Esophagus muscularis mucosa (tissue), 4 donors: ENCODE measurements around the gene CAMK2G. TPM values are rescaled to one million over a fixed set of nuclear protein-coding genes. Genes with fewer than 3 reads are reported as not detected.
A peak's percentile ranks its signal among the peaks of the same experiment; 100 is the strongest.

ENCODE experiments used
- DNase-seq: peaks from one replicate; pipeline ENCODE4 v3.0.0-alpha.2; 2017; ENCODE audit errors: extremely low spot score
- H3K27ac ChIP-seq, 4 donors: fragments of 200-600 bp; sonication (generic); replicated peaks in 1 of 4; 1 replicate in 3 of 4; 2 replicates in 1 of 4; pipeline ENCODE4 v1.5.1; 2016 to 2019; ENCODE audit warnings: mild to moderate bottlenecking in 1 of 4
- H3K27me3 ChIP-seq, 4 donors: fragments of 200-600 bp; sonication (generic); one replicate each; pipeline versions ENCODE4 v1.5.1 to v1.6.0; 2016 to 2019
- H3K36me3 ChIP-seq, 4 donors: fragments of 200-600 bp; sonication (generic); one replicate each; pipeline ENCODE4 v1.5.1; 2016 to 2019
- H3K4me1 ChIP-seq, 4 donors: fragments of 200-600 bp; sonication (generic); one replicate each; pipeline ENCODE4 v1.5.1; 2016 to 2019
- H3K4me3 ChIP-seq, 4 donors: fragments of 200-600 bp; sonication (generic); 1 replicate in 2 of 4; 2 replicates in 2 of 4; pipeline ENCODE4 v1.5.1; 2016 to 2019; ENCODE audit warnings: mild to moderate bottlenecking in 4 of 4, moderate library complexity in 1 of 4
- H3K9me3 ChIP-seq, 4 donors: fragments of 200-600 bp; sonication (generic); 1 replicate in 3 of 4; 2 replicates in 1 of 4; pipeline ENCODE4 v1.5.1; 2016 to 2019
- CTCF ChIP-seq, 3 experiments: fragments of 200-600 bp in 2 of 3; fragments of 450-650 bp in 1 of 3; sonication (generic) in 2 of 3; IDR thresholded peaks; one replicate each; pipeline ENCODE4 v1.5.1; 2017 to 2019; ENCODE audit warnings: antibody characterized with exemption in 3 of 3, mild to moderate bottlenecking in 2 of 3, moderate library complexity in 1 of 3
- EP300 ChIP-seq: sonication (generic); formaldehyde crosslinking; IDR thresholded peaks from one replicate; pipeline ENCODE4 v1.6.1; 2017; ENCODE audit warnings: antibody characterized with exemption
- POLR2A ChIP-seq: fragments of 450-650 bp; IDR thresholded peaks from one replicate; pipeline ENCODE4 v1.6.1; 2017; ENCODE audit warnings: antibody characterized with exemption, moderate library complexity, mild to moderate bottlenecking, low read depth
- POLR2AphosphoS5 ChIP-seq, 2 donors: sonication (generic); formaldehyde crosslinking; IDR thresholded peaks; one replicate each; pipeline ENCODE4 v1.6.1; 2017; ENCODE audit warnings: antibody characterized with exemption in 2 of 2
- WGBS: methylation state at CpG from one replicate; pipeline ENCODE4 v1.1.5; 2018; 5-methylcytosine and 5-hydroxymethylcytosine counted together
- intact Hi-C: fragments of 100-400 bp; cut with DNase I; formaldehyde crosslinking; loops from one replicate; pipeline ENCODE4 v1.15.1; 2023
- total RNA-seq, 4 donors: library from RNA; depleted of rRNA; stranded (reverse); fragments of >200 nt; gene quantifications; one replicate each; pipeline versions ENCODE4 v1.1.0 to v1.2.1, GENCODE V29; 2016

Gene CAMK2G
- total RNA-seq, 4 donors from 2014 or later: 96.4 to 201 (median 159) TPM

- TF ChIP-seq CTCF (IDR thresholded peaks at IDR 0.05) (peak; percentile 94 to 99 (median 97)), POLR2A (no peak), EP300 (no peak), POLR2AphosphoS5 (IDR thresholded peaks at IDR 0.05) (peak; percentile 65 to 75)
- Histone ChIP-seq H3K4me1 (peaks cover 0 to 30% (median 29%) of the 10 kb centered on the region in 4 donors), H3K4me3 (no peak overlapping the region), H3K27me3 (no peaks in the 10 kb centered on the region), H3K27ac (peak overlapping the region; percentile 55 to 93 (median 63)), H3K36me3 (no peaks in the 10 kb centered on the region), H3K9me3 (no peaks in the 10 kb centered on the region)
- WGBS: 15% methylated on average over 14 of the region's 14 CpGs
- intact Hi-C loops: loop anchor here (1.0 to 10.0 kb wide), 2 partner anchors 31 to 355 kb away; no protein-coding TSS in a partner anchor
- peak; percentile 96 for DNase-seq
These were observed 5.2 kb upstream of the CAMK2G start for GRCh38 chr10:73879296-73880173.

- TF ChIP-seq CTCF (IDR thresholded peaks at IDR 0.05): no peak
- no peak for TF ChIP-seq EP300
- no peak for TF ChIP-seq POLR2A
- no peak for TF ChIP-seq POLR2AphosphoS5 (IDR thresholded peaks at IDR 0.05)
- H3K9me3 ChIP-seq: no peaks in the 10 kb centered on the region
- peaks cover 0 to 30% (median 30%) of the 10 kb centered on the region in 4 donors for H3K4me1 ChIP-seq
- no peak overlapping the region for H3K4me3 ChIP-seq
- intact Hi-C loops: no loop called here
- no peaks in the 10 kb centered on the region for H3K36me3 ChIP-seq
- no peak for DNase-seq
- WGBS: 94% methylated on average over 1 of the region's 1 CpG
- no peaks in the 10 kb centered on the region for H3K27me3 ChIP-seq
- H3K27ac ChIP-seq: peak overlapping the region in 2 of 4 donors; percentile 87 to 93
These were observed 4.0 kb upstream of the CAMK2G start for GRCh38 chr10:73878365-73878764.

GRCh38 chr10:73877533-73878160 lies 3.3 kb upstream of the CAMK2G start:
- 96% methylated on average over 9 of the region's 9 CpGs for WGBS
- Histone ChIP-seq H3K36me3 (no peaks in the 10 kb centered on the region), H3K9me3 (no peaks in the 10 kb centered on the region), H3K4me1 (peaks cover 6 to 38% (median 37%) of the 10 kb centered on the region in 4 donors), H3K4me3 (no peak overlapping the region), H3K27me3 (no peaks in the 10 kb centered on the region), H3K27ac (peak overlapping the region; percentile 26 to 93 (median 58))
- DNase-seq: no peak
- TF ChIP-seq CTCF (IDR thresholded peaks at IDR 0.05) (no peak), POLR2AphosphoS5 (IDR thresholded peaks at IDR 0.05) (no peak), EP300 (no peak), POLR2A (no peak)
- intact Hi-C loops: no loop called here

- intact Hi-C loops: no loop called here
These were observed 2.6 kb upstream of the CAMK2G start for GRCh38 chr10:73876971-73877370.

More at GRCh38 chr10:73876971-73877370, 2.6 kb upstream of the CAMK2G start:
- DNase-seq: no peak
- TF ChIP-seq EP300: no peak
- no peak for TF ChIP-seq CTCF (IDR thresholded peaks at IDR 0.05)
- no peak for TF ChIP-seq POLR2AphosphoS5 (IDR thresholded peaks at IDR 0.05)
- no peak for TF ChIP-seq POLR2A
- H3K36me3 ChIP-seq: peaks cover 0 to under 1% (median 0%) of the 10 kb centered on the region in 4 donors
- 77% methylated on average over 4 of the region's 4 CpGs for WGBS
- H3K4me3 ChIP-seq: no peak overlapping the region
- no peaks in the 10 kb centered on the region for H3K27me3 ChIP-seq
- H3K4me1 ChIP-seq: peaks cover 13 to 44% (median 44%) of the 10 kb centered on the region in 4 donors
- H3K9me3 ChIP-seq: no peaks in the 10 kb centered on the region
- peak overlapping the region; percentile 35 to 93 (median 70) for H3K27ac ChIP-seq
